ENCODE measurements around the gene RXFP2.
A peak's percentile ranks its signal among the peaks of the same experiment; 100 is the strongest.

RXFP2 gene

DNA sequence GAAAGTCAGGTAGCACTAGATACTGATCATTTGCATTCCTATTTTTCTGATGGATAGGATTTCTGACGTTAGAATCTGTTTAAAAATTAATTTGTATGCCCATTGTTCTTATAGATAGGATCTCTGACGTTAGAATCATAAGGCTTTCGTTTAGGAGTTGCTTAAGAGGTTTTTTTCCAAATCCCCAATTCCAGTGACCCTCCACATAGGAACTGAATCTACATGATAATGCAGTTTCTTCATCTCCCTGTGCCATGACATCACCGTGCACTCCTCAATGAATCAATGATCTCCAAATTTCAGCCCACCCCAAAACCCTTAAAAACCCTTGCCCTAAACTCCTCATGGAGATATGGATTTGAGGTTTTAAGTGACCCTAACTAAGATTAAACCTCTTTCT, 87.2 kb downstream of the RXFP2 start:
- no peak overlapping the region for H3K4me2 ChIP-seq (ENCODE audit: low read depth, low read length, poor library complexity, severe bottlenecking)
- H3K4me1 ChIP-seq (ENCODE audit: insufficient read depth, low read length, poor library complexity, severe bottlenecking) = peaks cover 10% of the 10 kb centered on the region
- H3K27me3 ChIP-seq (ENCODE audit: insufficient read depth, low read length, poor library complexity, severe bottlenecking) = no peaks in the 10 kb centered on the region
- no peaks in the 10 kb centered on the region for H3K9me3 ChIP-seq (ENCODE audit: insufficient read depth, low read depth, low read length)
- TF ChIP-seq EZH2phosphoT487 (IDR thresholded peaks at IDR 0.05; ENCODE audit: borderline replicate concordance) = no peak
- TF ChIP-seq, protein P1, sequence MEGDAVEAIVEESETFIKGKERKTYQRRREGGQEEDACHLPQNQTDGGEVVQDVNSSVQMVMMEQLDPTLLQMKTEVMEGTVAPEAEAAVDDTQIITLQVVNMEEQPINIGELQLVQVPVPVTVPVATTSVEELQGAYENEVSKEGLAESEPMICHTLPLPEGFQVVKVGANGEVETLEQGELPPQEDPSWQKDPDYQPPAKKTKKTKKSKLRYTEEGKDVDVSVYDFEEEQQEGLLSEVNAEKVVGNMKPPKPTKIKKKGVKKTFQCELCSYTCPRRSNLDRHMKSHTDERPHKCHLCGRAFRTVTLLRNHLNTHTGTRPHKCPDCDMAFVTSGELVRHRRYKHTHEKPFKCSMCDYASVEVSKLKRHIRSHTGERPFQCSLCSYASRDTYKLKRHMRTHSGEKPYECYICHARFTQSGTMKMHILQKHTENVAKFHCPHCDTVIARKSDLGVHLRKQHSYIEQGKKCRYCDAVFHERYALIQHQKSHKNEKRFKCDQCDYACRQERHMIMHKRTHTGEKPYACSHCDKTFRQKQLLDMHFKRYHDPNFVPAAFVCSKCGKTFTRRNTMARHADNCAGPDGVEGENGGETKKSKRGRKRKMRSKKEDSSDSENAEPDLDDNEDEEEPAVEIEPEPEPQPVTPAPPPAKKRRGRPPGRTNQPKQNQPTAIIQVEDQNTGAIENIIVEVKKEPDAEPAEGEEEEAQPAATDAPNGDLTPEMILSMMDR (conservative IDR thresholded peaks at IDR 0.05; ENCODE audit: low read length) = no peak
- H3K4me3 ChIP-seq (ENCODE audit: low read length, poor library complexity, severe bottlenecking) = no peak overlapping the region
- no peaks in the 10 kb centered on the region for H3K36me3 ChIP-seq (ENCODE audit: insufficient read depth, low read length)
- no peaks in the 10 kb centered on the region for H3F3A ChIP-seq (ENCODE audit: low read depth)
- no peaks in the 10 kb centered on the region for H3K9me2 ChIP-seq (replicated peaks; ENCODE audit: low read depth, low read length)
- no peak overlapping the region for H2AFZ ChIP-seq (ENCODE audit: low read length)
- H3K79me2 ChIP-seq (ENCODE audit: insufficient read depth, low read length) = no peaks in the 10 kb centered on the region
- no peaks in the 10 kb centered on the region for H4K20me1 ChIP-seq (ENCODE audit: insufficient read depth, low read length, poor library complexity, severe bottlenecking)
- H3K9ac ChIP-seq (ENCODE audit: low read depth, low read length, poor library complexity, severe bottlenecking) = no peak overlapping the region

DNA sequence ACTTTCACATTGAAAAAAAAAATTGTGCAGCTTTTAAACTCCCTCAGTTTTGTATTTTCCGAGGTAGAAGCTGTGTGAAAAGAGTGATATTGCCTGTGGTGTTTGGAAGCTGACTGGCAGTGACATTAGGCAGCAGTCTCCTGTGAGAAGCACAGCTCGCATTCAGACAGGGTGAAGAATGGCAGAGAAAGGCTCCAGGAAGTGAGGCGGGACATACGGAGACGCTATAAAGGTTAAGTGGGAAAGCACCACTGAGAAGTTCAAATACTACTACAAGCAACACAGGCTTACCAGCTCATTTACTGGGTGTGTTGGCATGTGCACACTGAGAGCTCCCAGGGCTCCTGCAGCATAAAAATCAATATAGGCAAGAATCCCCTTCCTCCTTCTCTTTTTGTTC, 88.4 kb downstream of the RXFP2 start:
- Histone ChIP-seq H3K9me3 (ENCODE audit: insufficient read depth, low read depth, low read length) (no peaks in the 10 kb centered on the region), H3K9ac (ENCODE audit: low read depth, low read length, poor library complexity, severe bottlenecking) (no peak overlapping the region), H3K9me2 (replicated peaks; ENCODE audit: low read depth, low read length) (no peaks in the 10 kb centered on the region), H4K20me1 (ENCODE audit: insufficient read depth, low read length, poor library complexity, severe bottlenecking) (no peaks in the 10 kb centered on the region), H3F3A (ENCODE audit: low read depth) (no peaks in the 10 kb centered on the region), H3K4me1 (ENCODE audit: insufficient read depth, low read length, poor library complexity, severe bottlenecking) (peaks cover 10% of the 10 kb centered on the region), H3K4me3 (ENCODE audit: low read length, poor library complexity, severe bottlenecking) (no peak overlapping the region), H3K27me3 (ENCODE audit: insufficient read depth, low read length, poor library complexity, severe bottlenecking) (no peaks in the 10 kb centered on the region), H3K4me2 (ENCODE audit: low read depth, low read length, poor library complexity, severe bottlenecking) (no peak overlapping the region), H3K36me3 (ENCODE audit: insufficient read depth, low read length) (no peaks in the 10 kb centered on the region), H3K79me2 (ENCODE audit: insufficient read depth, low read length) (no peaks in the 10 kb centered on the region), H2AFZ (ENCODE audit: low read length) (peak overlapping the region; percentile 29; the same call in 1 of the 2 replicates)
- TF ChIP-seq EZH2phosphoT487 (IDR thresholded peaks at IDR 0.05; ENCODE audit: borderline replicate concordance) = no peak
- TF ChIP-seq, protein P1 (conservative IDR thresholded peaks at IDR 0.05; ENCODE audit: low read length) = no peak

DNA sequence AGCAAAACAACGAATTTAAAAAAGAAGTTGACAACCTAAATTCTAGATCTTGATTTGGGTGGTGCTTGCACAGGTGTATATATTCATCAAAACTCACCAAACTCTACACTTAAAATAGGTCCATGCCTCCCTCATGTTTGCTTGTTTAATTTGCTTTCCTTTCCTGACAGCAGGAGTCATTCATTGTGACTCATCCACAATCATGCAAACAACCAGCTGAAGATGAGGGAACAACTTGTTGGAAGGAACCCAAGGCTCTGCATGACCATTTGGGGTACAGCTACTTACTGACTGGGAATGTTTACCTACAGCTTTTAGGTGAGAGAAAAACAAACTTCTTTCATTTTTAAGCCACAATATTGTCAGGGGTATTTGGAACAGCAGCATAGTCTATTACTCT, 96.6 kb downstream of the RXFP2 start:
- Histone ChIP-seq H3K9me3 (ENCODE audit: insufficient read depth, low read depth, low read length) (no peaks in the 10 kb centered on the region), H3K4me2 (ENCODE audit: low read depth, low read length, poor library complexity, severe bottlenecking) (no peak overlapping the region), H3K9ac (ENCODE audit: low read depth, low read length, poor library complexity, severe bottlenecking) (no peak overlapping the region), H2AFZ (ENCODE audit: low read length) (no peak overlapping the region), H3K36me3 (ENCODE audit: insufficient read depth, low read length) (no peaks in the 10 kb centered on the region), H3F3A (ENCODE audit: low read depth) (no peaks in the 10 kb centered on the region), H3K79me2 (ENCODE audit: insufficient read depth, low read length) (no peaks in the 10 kb centered on the region), H4K20me1 (ENCODE audit: insufficient read depth, low read length, poor library complexity, severe bottlenecking) (no peaks in the 10 kb centered on the region), H3K27me3 (ENCODE audit: insufficient read depth, low read length, poor library complexity, severe bottlenecking) (no peaks in the 10 kb centered on the region), H3K4me3 (ENCODE audit: low read length, poor library complexity, severe bottlenecking) (no peak overlapping the region), H3K9me2 (replicated peaks; ENCODE audit: low read depth, low read length) (no peaks in the 10 kb centered on the region), H3K4me1 (ENCODE audit: insufficient read depth, low read length, poor library complexity, severe bottlenecking) (no peaks in the 10 kb centered on the region)
- TF ChIP-seq, protein P1 (conservative IDR thresholded peaks at IDR 0.05; ENCODE audit: low read length) = no peak
- TF ChIP-seq EZH2phosphoT487 (IDR thresholded peaks at IDR 0.05; ENCODE audit: borderline replicate concordance) = no peak

All from Loucy (cell line).